HG03108 (cell line): ENCODE results near the gene TIMM22.
"Not testable (repeated sequence)": the region's sequence is repeated elsewhere in the genome, so short reads cannot be mapped to it uniquely, and the experiment has no call there.

Source experiments
- ATAC-seq: cut with Tn5 transposase; IDR thresholded peaks from one replicate; pipeline ENCODE4 v1.9.1; 2021; ENCODE audit warnings: moderate library complexity; ENCODE audit not compliant: unreplicated experiment

TIMM22 gene

DNA sequence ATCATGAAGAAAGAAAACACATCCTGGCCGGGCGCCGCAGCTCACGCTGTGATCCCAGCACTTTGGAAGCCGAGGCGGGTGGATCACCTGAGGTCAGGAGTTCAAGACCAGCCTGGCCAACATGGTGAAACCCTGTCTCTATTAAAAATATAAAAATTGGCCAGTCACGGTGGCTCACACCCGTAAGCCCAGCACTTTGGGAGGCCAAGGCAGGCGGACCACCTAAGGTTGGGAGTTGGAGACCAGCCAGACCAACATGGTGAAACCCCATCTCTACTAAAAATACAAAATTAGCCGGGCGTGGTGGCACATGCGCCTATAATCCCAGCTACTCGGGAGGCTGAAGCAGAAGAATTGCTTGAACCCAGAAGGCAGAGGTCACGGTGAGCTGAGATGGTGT is 25.1 kb upstream of the TIMM22 start:
- ATAC-seq: not testable (repeated sequence)

DNA sequence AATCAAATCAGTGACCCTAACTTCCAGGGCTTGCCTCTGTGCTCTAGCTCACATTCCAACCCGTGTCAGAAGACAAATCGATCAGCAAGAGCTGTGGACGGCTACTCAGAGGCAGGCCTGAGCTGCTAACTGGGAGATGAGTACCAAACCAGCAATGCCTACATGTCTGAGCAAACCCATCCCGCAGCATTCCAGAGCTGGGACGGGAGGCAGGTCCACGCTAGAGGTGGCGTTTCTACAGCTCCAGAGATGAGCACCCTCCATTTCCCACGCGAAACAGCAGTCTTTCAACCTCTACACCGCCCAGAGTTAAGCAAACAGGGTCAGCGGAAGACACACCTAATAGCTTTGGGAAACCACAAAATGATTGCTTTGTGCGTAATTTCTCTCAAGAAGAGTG is 23.9 kb upstream of the TIMM22 start:
- ATAC-seq: no peak

DNA sequence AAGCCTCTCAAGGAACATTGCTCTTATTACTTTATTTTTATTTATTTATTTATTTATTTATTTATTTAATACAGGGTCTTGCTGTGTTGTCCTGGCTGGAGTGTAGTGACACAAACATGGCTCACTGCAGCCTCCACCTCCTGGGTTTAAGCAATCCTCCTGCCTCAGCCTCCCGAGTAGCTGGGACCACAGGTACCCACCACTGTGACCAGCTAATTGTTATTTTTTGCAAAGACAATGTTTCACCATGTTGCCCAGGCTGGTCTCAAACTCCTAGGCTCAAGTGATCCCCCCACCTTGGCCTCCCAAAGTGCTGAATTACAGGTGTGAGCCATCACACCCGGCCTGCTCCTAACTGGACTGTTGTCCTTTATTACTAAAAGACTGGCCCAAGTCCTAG is 22.2 kb upstream of the TIMM22 start:
- ATAC-seq: not testable (repeated sequence)

DNA sequence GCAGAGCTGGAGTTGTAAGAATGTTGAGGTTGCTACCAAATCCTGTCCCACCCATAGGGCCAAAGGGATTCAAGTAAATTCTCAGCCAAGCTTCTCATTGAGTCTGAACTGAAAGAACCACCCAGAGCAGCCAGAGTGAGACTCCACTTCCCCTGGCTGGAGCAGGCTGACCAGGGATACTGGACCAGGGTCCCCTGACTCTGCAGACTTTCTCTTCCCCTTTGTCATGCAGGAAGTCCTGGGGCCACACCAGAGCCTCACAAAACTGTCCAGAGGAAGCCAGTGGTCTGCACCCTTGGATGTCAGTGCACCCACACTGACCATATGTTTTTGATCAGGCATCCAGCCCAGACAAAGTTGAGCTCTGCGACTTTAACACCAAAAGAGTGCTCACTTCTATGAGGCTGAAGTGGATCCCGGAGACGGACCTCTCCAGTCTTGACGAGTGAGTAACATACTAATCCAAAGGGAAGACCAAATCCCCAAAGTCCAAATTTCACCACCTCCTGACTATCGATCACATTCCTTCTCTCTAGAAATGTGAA is 21.5 kb upstream of the TIMM22 start:
- ATAC-seq: no peak

GRCh38 chr17:976312-976711 is 20.6 kb upstream of the TIMM22 start:
- ATAC-seq: no peak

DNA sequence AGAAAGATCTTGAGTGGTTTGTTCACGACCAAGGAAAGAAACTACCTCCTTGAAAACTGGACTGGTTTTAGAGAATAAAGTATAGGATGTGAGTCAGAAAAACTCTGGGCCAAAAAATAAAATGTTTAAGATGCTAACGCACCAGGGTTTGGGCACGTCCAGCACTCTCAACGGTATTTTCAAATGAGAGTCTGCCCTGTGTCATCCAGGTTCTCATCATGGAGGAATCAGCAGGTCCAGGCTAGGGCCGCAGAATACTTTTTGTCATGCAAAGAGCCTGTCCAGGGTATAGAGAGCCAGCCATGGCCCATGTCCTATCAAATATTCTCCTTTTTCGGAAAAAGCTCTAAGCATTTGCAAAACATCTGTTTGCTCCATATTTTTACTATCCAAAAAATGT is 19.8 kb upstream of the TIMM22 start:
- no peak for ATAC-seq

- ATAC-seq: no peak
Measured at GRCh38 chr17:978103-979093, 18.5 kb upstream of the TIMM22 start.

DNA sequence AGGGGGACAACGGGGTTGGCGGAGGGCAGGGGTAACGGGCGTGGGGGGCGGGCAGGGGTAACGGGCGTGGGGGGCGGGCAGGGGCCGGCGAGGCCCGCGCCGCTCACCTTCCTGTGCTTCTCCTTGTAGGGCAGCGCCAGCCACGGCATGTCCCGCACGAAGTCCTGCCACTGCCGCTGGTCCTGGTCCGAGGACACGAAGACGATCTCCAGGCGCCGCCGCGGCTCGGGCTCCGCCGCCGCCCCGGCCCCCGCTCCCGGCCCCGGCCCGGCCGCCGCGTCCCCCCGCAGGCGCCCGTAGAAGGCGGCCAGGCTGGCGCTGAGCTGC is 17.8 kb upstream of the TIMM22 start:
- ATAC-seq: no peak

- ATAC-seq: peak; percentile 48
Measured at GRCh38 chr17:979539-980405, 17.2 kb upstream of the TIMM22 start, which contains the start of gene NXN. TSS of gene NXN (minus strand) at chr17:979776.

GRCh38 chr17:980406-981291 is 16.3 kb upstream of the TIMM22 start:
- ATAC-seq: no peak

DNA sequence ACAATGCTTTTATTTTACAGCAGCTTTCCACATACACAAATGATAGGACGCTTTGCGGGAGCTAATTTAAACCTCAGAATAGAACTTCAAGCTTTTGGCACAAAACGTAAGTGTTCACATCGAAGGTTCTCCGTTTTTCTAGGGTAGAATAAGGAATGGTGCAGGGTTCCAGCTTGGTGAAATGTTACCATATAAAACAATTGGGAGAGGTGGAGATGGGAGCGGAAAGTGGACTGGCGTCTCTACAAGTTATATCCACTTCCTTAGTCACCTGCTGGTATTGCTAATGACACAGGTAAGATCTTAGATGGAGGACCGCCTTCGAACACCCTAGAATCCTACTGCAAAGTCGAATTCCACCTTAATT is 15.7 kb upstream of the TIMM22 start:
- ATAC-seq: no peak

DNA sequence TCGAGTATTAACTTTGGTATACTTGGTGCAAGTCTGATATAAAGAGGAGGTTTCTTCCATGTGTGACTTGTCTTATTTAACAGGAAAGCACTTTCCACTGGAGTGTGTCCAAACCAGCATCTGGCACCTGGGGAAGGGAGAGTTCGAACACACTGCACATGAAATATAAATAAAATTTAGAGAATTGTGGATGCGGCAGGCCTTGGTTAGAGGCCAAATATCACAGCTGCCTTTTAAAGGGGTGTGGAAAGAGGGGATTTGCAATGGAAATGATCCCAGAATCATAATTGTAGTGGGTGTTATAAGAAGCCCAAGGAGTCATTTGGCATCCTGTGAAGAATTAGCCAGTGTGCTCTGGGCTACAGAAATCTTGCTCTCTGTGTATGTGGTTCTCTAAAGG is 13.0 kb upstream of the TIMM22 start:
- ATAC-seq: no peak

DNA sequence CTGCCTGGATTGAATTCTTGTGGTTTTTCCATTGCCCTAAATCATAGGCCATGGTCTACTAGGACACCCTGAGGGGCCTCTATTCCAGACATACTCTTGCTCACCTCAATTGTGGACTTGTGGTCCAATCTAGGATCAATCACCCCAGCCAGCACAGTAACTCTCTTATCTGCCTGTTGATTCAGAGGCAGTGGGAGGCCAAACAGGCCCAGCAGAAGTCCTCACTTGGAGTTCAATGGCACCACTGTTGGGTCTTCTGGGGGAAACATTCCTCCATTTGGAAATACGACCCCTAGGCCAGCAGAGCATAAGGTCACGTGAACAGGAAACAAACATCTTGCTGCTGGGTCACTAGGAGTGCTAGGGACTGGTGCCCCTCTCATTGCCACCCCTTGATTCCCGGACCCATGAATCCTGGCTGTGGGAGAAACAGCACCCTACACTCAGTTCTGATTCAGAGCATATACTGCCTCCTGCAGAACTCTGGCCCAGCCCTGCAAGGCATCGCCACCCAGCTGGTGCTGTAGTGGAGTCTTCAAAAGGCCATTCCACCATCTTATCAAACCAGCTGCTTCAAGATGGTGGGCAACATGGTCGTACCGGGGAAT is 10.5 kb upstream of the TIMM22 start:
- ATAC-seq: no peak

- ATAC-seq: no peak
Measured at GRCh38 chr17:987931-988330, 9.0 kb upstream of the TIMM22 start.

GRCh38 chr17:988561-988960 is 8.4 kb upstream of the TIMM22 start:
- ATAC-seq: no peak

- no peak for ATAC-seq
Measured at GRCh38 chr17:992933-993332, 4.0 kb upstream of the TIMM22 start.

DNA sequence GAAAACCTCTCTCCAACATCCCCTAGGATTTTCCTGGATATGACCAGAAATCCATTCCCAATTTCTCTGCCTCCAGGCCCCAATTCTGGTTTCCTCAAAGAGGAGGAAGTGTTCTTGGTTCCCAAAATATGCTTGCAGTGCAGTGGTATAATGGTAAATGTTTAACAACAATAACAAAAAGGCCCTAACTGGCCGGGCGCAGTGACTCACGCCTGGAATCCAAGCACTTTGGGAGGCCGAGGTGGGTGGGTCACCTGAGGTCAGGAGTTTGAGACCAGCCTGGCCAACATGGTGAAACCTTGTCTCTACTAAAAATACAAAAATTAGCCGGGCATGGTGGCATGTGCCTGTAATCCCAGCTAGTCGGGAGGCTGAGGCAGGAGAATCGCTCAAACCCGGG is 1.6 kb upstream of the TIMM22 start:
- ATAC-seq: not testable (repeated sequence)

DNA sequence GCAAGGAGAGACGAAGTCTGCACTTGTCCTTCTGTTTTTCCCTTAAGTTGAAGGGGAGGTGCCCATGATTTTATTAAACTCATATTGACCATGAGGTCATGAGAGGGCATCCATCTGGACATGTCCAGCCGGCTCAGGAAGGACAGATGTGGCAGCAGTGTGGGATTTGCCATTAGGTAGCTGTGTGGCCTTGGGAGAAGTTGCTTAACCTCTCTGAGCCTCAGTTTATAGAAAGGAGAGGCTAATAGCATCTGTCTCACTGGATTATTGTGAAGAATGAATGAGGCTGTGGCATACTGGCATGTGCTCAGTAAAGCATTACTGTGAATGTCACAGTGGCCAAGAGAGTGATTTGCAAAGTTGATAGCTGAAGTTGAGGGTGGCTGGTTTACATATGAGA is 1.2 kb downstream of the TIMM22 start:
- ATAC-seq: no peak

- ATAC-seq: no peak
Measured at GRCh38 chr17:1000597-1001461, 3.9 kb downstream of the TIMM22 start.
